Measurements from ENCODE around the gene RSU1.

GRCh38 chr10:16724509-16724908, 92.7 kb downstream of the RSU1 start:
- TF ChIP-seq TCF12 (IDR thresholded peaks at IDR 0.05) (no peak), TCF12 (CRISPR knock-in tag; IDR thresholded peaks at IDR 0.05) (no peak), STAT6 (CRISPR knock-in tag; IDR thresholded peaks at IDR 0.05; ENCODE audit: borderline replicate concordance) (no peak), ZBTB4 (CRISPR knock-in tag; IDR thresholded peaks at IDR 0.05; ENCODE audit: borderline replicate concordance) (no peak), ATF6 (CRISPR knock-in tag; conservative IDR thresholded peaks at IDR 0.05) (no peak)

Measured in HepG2 (cell line).